Activated B cell treated with CpG ODN at 0.5 μM for 24 hours (primary cell): ENCODE results near the gene SHC4. TPM values are rescaled to one million over a fixed set of nuclear protein-coding genes. Genes with fewer than 3 reads are reported as not detected.
"Not testable (repeated sequence)": the region's sequence is repeated elsewhere in the genome, so short reads cannot be mapped to it uniquely, and the experiment has no call there.

Source experiments
- ATAC-seq: fragments of 200-7000 bp; cut with Tn5 transposase; one replicate; pipeline ENCODE4 v1.10.0; 2021; ENCODE audit warnings: low read depth, mild to moderate bottlenecking, moderate library complexity
- CTCF ChIA-PET: fragments of 350-600 bp; sonication (Branson Sonifier 250); formaldehyde crosslinking; loops from one replicate; lab custom pipeline; 2021; ENCODE audit warnings: antibody characterized with exemption; lab: Charles Lee
- POLR2A ChIA-PET: fragments of 350-600 bp; sonication (Branson Sonifier 250); formaldehyde crosslinking; loops from one replicate; lab custom pipeline; 2021; ENCODE audit warnings: antibody characterized with exemption; lab: Charles Lee
- DNase-seq: peaks from one replicate; pipeline ENCODE4 v3.0.0; 2022
- H3K27ac Mint-ChIP-seq: one replicate; pipeline ENCODE4 v1.8.0; 2020; ENCODE audit warnings: mixed read lengths
- H3K27me3 Mint-ChIP-seq: one replicate; pipeline ENCODE4 v1.8.0; 2021; ENCODE audit warnings: mixed read lengths
- H3K36me3 Mint-ChIP-seq: one replicate; pipeline ENCODE4 v1.8.0; 2021; ENCODE audit warnings: low read depth, mixed read lengths
- H3K4me1 Mint-ChIP-seq: one replicate; pipeline ENCODE4 v1.8.0; 2021; ENCODE audit warnings: mixed read lengths
- H3K4me3 Mint-ChIP-seq: one replicate; pipeline ENCODE4 v1.8.0; 2020; ENCODE audit warnings: mild to moderate bottlenecking, mixed read lengths
- H3K9me3 Mint-ChIP-seq: one replicate; pipeline ENCODE4 v1.8.0; 2020; ENCODE audit warnings: mixed read lengths
- intact Hi-C: fragments of 100-400 bp; cut with micrococcal nuclease; formaldehyde crosslinking; loops from one replicate; pipeline ENCODE4 v1.15.1; 2024
- total RNA-seq: library from RNA; stranded (reverse); gene quantifications from 2 replicates; pipeline ENCODE4 v1.2.3, GENCODE V29; 2022
- TF ChIP-seq, protein P1 (sequence below): fragments of 200-600 bp; IDR thresholded peaks from one replicate; pipeline ENCODE4 v1.8.0; 2022; ENCODE audit warnings: antibody characterized with exemption, mild to moderate bottlenecking

The SHC4 gene
- total RNA-seq, 1 donor from 2014 or later: not detected

GRCh38 chr15:48856942-48857341, 106.8 kb downstream of the SHC4 start:
- no peak overlapping the region for H3K27ac Mint-ChIP-seq
- POLR2A ChIA-PET: no interaction called here
- intact Hi-C loops: loop anchor here (2.0 kb wide), 1 partner anchor 498 kb away; no protein-coding TSS in a partner anchor
- no peaks in the 10 kb centered on the region for H3K36me3 Mint-ChIP-seq
- ATAC-seq: no peak
- CTCF ChIA-PET: no interaction called here
- no peaks in the 10 kb centered on the region for H3K9me3 Mint-ChIP-seq
- H3K27me3 Mint-ChIP-seq: peaks cover 14% of the 10 kb centered on the region
- H3K4me1 Mint-ChIP-seq: no peaks in the 10 kb centered on the region
- H3K4me3 Mint-ChIP-seq: no peak overlapping the region
- TF ChIP-seq, protein P1, sequence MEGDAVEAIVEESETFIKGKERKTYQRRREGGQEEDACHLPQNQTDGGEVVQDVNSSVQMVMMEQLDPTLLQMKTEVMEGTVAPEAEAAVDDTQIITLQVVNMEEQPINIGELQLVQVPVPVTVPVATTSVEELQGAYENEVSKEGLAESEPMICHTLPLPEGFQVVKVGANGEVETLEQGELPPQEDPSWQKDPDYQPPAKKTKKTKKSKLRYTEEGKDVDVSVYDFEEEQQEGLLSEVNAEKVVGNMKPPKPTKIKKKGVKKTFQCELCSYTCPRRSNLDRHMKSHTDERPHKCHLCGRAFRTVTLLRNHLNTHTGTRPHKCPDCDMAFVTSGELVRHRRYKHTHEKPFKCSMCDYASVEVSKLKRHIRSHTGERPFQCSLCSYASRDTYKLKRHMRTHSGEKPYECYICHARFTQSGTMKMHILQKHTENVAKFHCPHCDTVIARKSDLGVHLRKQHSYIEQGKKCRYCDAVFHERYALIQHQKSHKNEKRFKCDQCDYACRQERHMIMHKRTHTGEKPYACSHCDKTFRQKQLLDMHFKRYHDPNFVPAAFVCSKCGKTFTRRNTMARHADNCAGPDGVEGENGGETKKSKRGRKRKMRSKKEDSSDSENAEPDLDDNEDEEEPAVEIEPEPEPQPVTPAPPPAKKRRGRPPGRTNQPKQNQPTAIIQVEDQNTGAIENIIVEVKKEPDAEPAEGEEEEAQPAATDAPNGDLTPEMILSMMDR: no peak
- DNase-seq: no peak

DNA sequence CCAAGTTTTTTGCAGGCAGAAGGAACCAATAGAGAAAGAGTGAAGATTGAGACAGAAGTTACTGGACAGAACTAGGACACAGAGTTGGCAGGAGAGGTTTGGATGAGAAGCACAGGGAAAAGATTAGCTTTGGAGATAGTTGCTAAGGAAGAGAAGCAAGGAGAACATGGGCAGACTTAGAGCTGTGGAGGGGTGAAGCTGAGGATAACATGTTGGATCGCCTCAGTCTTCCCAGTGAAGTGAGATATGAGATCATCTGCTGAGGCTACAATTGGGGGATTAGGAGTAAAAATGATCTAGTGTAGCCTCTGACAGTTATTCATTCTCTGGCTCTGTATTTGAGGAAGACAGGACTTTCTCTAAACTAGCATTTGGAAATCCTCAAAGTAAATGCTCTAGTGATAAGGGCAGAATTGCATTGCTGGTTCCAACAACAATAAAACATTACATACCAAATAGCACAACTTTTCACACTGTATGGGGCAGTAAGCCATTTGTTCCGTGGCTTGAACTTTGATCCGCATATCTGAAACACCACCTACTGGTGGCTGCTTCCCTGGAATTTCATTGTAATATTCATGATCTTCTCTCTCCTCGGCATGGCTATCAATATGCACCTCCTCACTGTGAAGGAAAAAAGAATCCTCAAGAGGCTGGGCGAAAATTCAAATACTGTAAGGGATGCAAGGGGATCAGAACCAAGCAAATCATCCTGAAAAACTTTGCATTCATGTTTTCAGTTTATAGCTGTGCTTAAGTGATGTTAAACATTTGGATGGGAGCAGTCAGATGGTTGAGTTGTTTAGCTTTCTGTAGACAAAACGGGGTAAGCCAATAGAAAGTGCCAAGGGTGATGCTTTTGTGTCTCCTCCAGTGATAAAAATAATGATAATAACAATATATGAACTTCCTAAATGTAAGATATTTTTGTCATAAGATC, 107.9 kb downstream of the SHC4 start:
- Mint-ChIP-seq H3K27me3 (peaks cover 20% of the 10 kb centered on the region), H3K4me3 (no peak overlapping the region), H3K4me1 (no peaks in the 10 kb centered on the region), H3K36me3 (no peaks in the 10 kb centered on the region), H3K9me3 (no peaks in the 10 kb centered on the region), H3K27ac (no peak overlapping the region)
- ChIA-PET POLR2A (no interaction called here), CTCF (no interaction called here)
- intact Hi-C loops: loop anchor here (2.0 kb wide), 1 partner anchor 497 kb away; no protein-coding TSS in a partner anchor
- TF ChIP-seq, protein P1: no peak
- DNase-seq (no peak), ATAC-seq (no peak)

DNA sequence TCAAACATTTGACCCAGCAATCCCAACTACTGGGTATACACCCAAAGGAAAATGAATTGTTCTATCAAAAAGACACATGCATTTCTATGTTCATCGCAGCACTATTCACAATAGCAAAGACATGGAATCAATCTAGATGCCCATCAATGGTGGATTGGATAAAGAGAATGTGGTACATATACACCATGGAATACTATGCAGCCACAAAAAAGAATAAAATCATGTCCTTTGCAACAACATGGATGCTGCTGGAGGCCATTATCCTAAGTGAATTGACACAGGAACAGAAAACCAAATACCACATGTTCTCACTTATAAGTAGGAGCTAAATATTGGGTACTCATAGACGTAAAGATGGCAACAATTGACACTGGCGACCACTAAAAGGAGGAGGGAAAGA, 109.3 kb downstream of the SHC4 start:
- H3K9me3 Mint-ChIP-seq, H3K4me1 Mint-ChIP-seq, CTCF ChIA-PET: not testable (repeated sequence)

DNA sequence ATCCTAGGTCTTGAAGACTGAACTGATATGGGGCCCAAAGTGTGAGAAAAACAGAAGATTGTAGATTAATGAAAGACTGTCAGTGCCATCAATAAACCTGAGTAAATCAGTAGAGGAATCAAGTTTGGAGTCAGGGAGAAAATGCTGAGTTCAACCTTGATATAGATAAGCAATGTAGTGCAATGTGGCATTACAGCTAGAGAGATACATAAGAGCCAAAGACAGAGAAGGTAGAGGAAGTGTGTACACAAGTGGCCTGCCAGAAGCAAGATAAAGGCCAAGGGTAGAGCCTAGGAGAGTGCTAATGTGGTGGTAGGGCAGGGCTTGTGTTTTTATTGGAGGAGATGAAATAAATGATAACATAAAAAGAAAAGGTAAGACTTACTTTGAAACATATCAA, 111.8 kb downstream of the SHC4 start:
- Mint-ChIP-seq H3K36me3 (no peaks in the 10 kb centered on the region), H3K27me3 (peaks cover 27% of the 10 kb centered on the region), H3K27ac (no peak overlapping the region), H3K4me1 (no peaks in the 10 kb centered on the region), H3K9me3 (no peaks in the 10 kb centered on the region), H3K4me3 (no peak overlapping the region)
- DNase-seq (no peak), ATAC-seq (no peak)
- ChIA-PET CTCF (no interaction called here), POLR2A (no interaction called here)
- TF ChIP-seq, protein P1: no peak
- intact Hi-C loops: no loop called here

More for the DNA sequence above, 109.3 kb downstream of the SHC4 start:
- ATAC-seq, POLR2A ChIA-PET, DNase-seq, H3K4me3 Mint-ChIP-seq, H3K27ac Mint-ChIP-seq, intact Hi-C loops, H3K36me3 Mint-ChIP-seq: not testable (repeated sequence)
- H3K27me3 Mint-ChIP-seq: peaks cover 18% of the 10 kb centered on the region

DNA sequence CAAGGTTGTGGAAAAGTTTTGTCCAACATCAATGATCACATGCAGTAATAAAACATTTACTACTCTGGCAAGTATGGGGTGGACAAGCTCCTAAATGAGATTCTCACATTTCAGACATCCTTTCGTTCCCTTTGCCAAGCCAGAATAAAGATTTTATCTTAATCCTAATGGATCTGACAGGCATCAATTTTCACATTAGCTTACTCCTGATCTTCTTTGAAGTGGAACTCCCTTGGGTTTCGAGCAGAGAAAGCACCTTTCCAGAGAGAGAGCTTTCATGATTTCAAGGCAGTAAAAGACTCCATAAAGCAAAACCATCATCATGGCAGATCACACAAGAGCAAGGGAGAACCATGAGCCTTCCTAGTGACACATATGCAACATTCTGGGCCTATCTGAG, 113.1 kb downstream of the SHC4 start:
- DNase-seq (no peak), ATAC-seq (no peak)
- Mint-ChIP-seq H3K4me1 (no peaks in the 10 kb centered on the region), H3K27me3 (peaks cover 27% of the 10 kb centered on the region), H3K36me3 (no peaks in the 10 kb centered on the region), H3K9me3 (no peaks in the 10 kb centered on the region), H3K27ac (no peak overlapping the region), H3K4me3 (no peak overlapping the region)
- CTCF ChIA-PET: no interaction called here
- TF ChIP-seq, protein P1: no peak
- POLR2A ChIA-PET: no interaction called here
- intact Hi-C loops: no loop called here
